LHCN-M2 (cell line): ENCODE measurements around the gene CSMD2. TPM values are rescaled to one million over a fixed set of nuclear protein-coding genes. Genes with fewer than 3 reads are reported as not detected.

Experiments
- DNase-seq: peaks from one replicate; pipeline ENCODE4 v3.0.0-alpha.2; 2012; ENCODE audit warnings: low read depth
- total RNA-seq: library from RNA; depleted of rRNA; stranded (reverse); fragments of >200 nt; gene quantifications from 2 replicates; pipeline ENCODE4 v1.2.3, GENCODE V29; 2014; rRNA removed

The CSMD2 gene
- total RNA-seq, 1 experiment from 2014 or later: not detected

DNA sequence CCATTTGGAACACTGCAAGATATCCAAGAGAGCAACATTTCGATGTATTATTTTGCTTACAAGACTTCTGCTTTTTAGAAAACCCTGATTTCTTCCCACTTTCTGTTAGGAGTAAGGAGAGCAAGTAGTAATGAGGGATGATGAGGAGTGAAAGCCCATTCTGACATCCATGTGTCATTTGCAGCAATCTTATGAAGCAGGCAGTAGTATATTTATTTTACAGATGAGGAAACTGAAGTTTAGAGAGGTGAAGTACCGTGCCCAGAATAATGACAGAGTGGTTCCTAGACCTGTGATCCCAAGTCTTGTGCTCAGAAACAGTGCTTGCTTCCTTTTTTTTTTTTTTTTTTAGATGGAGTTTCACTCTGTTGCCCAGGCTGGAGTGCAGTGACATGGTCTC, 699.7 kb downstream of the CSMD2 start:
- no peak for DNase-seq

DNA sequence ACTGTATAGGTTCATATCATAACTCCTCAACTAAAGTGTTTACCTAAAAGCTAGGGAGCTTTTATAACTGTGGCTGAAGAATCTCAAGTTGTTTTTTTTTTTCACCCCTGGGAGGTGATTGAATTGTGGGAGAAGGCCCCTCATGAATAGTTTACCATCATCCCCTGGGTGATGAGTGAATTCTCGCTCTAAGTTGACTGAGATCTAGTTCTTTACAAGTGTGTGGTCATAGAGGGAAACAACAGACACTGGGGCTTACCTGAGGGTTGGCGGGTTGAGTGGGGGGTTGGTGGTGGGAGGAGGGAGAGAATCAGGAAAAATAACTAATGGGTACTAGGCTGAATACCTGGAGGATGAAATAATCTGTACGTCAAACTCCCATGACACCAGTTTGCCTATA, 700.5 kb downstream of the CSMD2 start:
- no peak for DNase-seq

Other genes with a start within 250 kb of the CSMD2 start
- gene C1orf94, start 11.7 kb upstream of the CSMD2 start, total RNA-seq: not detected in 2 replicates